GM15510 (cell line): ENCODE measurements around the gene ARHGAP15.

Experiments
- POLR2A ChIP-seq: IDR thresholded peaks from 3 replicates; pipeline ENCODE4 v1.6.1; 2011; ENCODE audit warnings: borderline replicate concordance; ENCODE audit not compliant: insufficient read length; ENCODE audit errors: extremely low read depth

ARHGAP15 gene

DNA sequence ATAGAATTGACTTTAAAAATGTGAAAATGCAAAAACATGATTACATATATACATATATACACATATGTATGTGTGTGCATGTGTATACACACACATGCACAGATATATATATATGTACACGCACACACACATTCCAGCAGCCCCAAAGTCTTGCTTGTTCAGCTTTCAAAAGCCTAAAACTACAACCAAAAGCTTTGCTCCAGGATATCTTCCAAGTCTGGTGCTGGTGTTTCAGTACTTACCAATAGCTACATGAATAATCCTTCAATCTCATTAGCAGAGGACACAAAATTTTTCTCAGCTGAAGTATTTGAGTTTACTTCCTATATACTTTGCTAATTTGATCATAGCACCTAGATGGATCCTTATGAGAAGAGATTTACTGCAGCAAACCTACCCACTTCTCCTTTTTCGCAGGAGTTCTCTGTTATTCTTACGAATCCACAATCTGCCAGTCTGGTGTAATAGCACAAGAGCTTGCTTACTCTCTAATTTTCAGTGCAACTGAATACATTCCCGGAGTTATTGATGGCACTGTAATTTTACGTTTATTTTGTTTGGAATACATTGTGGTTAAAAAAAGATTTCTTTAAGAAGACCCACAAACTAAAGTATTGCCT, 553.3 kb downstream of the ARHGAP15 start:
- TF ChIP-seq POLR2A = no peak

DNA sequence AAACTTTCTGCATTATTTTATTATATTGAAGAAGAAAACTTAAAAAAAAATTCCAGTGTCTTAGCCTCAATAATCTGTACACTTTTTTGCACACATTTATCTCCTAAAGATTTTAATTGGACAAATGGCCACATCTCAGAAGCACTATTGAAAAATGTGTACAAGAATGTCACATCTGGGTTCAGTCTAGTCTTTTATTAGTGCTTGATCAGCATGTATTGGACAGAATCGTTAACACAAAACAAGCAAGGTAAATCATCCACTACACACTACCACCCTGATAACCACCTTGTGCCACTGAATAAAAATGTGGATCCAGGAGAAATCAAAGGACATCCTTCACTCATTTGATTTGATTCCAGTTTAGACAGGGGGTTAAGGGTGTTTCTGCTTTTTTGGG, 554.8 kb downstream of the ARHGAP15 start:
- TF ChIP-seq POLR2A = no peak

DNA sequence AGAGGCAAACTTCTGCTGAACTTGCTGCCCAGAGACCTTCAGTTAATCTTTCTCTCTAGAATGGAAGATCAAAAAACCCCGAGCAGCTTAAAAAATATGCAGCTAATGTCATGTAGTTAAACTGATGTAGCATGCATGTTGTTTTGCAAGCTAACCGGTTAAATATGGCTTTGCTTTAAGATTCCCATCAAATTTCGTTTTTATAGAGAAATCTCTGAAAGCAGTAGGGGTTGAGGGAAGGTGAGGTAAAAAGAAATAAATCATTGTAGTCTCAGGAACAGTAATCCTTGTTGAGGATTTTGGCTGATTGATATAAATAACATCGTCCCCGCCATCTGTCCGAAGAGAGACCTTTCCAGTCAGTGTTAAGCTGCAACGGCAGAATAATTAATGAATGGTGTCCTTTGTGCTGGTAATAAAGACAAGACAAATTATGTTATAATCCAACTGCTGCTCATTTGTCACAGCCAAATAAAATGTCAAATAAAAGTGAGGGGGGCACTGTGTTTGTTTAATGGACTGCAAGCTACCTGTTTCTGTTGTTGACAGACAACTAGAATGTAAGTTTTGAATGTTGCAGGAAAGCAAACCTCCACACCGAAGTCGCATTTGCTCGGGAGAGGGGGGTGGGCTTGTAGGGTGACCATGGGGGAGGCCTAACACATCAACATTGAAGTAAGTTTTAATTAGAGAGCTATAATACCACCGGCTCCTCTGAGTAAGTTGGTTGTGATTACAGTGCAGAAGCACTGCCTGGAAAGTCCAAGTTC, 555.5 kb downstream of the ARHGAP15 start:
- TF ChIP-seq POLR2A = no peak

DNA sequence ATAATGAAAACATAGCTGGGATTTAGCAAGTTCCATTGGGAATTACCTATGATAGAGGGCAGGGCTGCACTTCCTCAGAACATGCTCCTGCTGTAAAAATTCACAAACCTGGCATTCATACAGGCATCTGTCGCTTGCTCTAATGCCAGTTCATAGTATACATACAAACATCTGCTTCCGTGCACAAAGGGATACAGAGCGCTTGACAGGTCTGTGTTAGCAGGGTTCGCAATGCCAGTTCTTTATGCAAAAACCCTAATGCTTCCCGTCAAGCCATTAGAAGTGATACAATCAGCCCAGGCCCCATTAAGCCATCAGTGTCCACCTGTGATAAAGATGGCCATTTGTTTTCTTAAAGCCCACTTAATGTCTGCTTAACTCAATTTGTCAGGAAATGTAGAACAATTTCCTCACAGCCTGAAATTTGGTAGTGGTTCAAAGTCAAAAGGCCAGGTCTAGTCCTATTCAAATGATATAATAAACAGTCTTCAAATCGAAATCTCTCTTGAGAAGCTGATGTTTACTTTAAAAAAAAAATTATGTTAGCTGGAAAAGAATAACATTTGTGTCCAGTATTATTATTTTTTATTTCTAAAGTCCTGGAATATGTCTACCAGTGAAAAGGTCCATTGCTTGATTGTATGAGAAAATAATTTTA, 556.3 kb downstream of the ARHGAP15 start:
- no peak for TF ChIP-seq POLR2A

DNA sequence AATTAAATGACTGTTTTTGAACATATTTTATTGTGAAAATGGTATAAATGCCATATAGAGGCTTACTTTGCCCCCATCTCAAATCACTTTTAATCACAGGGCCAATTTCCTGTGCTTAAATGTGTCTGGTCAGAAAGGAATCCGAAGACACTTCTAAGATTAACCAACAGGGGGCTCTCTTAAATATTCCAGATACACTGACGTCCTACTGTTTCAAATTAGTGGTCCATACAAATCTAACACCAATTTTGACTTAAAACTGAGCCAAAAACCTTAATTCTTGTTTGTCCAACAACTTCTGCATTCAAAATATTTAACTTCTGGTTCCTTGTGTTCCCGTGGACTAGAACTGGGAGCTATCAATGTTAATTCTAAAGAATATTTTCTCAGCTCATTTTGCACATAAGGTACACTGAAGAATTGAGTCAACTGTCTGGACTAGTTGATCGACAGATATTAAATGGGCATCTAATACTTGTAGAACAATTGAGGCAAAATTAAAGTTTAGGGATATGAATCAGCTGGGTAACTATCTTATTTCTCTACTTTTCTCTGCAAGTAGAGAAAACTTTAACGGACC, 557.5 kb downstream of the ARHGAP15 start:
- TF ChIP-seq POLR2A = no peak

DNA sequence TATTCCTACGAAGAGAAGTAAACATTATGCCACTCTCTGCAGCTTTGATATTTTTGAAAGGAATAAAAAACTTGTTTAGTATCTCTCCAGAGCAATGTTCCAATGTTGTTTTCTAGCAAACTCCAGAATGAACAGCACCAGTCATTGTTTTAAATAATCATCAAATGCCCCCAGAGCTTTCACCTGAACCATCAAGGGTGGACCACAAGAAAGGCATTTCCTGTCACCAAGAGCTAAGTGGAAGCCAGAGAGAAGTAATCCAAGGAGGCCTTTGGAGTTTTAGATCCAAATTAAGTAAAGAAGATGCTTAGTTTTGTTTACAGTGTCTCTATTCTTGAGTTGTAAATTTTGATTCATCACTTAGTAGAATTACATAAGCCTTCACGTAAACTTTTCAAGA, 559.0 kb downstream of the ARHGAP15 start:
- TF ChIP-seq POLR2A = no peak

DNA sequence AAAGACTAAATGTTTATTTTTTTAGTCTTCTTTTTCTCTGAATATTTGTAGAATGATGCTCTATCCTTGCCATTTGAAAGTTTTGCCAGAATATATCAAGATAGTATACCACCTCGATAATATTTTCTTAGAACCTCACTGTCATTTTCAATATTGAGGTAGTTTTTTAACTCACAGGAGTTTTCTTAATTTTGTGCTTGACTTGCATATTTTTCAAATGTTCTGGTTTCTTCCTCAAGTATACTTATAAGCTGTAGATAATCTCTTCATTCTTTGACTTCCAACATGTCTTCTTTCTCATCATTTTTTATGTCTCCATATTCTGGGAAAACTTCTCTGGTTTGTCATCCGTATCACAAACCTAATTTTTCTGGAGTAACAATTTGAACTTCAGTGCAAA, 559.6 kb downstream of the ARHGAP15 start:
- no peak for TF ChIP-seq POLR2A

DNA sequence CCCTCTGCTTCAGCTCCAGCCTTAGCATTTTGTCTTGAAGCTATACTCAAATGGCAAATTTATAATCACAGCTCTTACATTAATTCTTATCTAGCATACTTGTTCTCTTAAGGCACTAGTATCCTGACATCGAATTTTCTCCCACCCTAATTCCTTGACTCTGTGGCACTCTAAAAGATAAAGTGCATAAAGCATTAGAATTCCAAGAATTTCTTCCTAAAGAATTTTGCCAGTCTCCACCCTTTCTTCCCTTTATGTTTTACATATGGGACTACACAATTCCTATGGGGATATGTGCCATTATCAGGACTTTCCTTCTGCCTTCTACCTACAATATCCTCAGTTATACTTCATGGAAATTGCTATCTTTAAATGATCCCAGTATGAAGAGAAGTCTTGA, 560.3 kb downstream of the ARHGAP15 start:
- TF ChIP-seq POLR2A = no peak

DNA sequence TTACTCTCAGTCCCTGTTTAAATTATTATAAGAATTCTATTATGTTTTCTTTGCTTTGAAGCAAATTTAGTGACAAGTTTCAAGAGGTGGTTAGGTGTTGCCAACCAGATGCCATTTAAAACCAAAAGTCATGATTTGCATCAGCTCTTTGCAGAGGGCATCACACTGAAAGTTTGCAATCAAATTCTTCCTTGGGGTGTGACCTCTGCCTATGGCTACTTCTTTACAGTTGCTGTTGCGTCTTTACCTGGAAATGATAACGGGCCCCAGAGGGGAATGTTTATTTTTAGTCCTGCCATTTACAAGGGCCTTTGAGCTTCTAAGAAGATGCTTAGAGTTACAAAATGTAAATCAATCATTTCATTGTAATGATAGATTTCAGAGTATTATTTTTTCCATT, 561.0 kb downstream of the ARHGAP15 start:
- no peak for TF ChIP-seq POLR2A

DNA sequence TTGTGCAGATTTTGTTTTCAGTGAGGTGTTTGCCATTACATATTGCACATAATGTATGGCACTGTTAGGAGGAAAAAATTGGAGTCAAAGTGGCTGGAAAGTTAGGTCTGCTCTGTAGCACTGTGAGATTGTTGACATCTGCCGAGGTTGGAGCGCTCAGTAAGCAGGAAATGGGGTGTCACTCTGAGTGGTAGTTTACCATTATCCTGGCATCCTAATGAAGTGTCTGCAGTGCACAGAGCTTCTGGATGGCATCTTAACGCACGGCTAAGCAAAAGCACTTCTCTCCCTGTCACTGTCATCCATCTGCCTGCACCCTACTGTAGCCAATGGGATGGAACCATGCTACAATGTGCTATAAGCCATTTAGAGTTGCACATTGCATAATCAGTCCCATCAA, 561.9 kb downstream of the ARHGAP15 start:
- no peak for TF ChIP-seq POLR2A

DNA sequence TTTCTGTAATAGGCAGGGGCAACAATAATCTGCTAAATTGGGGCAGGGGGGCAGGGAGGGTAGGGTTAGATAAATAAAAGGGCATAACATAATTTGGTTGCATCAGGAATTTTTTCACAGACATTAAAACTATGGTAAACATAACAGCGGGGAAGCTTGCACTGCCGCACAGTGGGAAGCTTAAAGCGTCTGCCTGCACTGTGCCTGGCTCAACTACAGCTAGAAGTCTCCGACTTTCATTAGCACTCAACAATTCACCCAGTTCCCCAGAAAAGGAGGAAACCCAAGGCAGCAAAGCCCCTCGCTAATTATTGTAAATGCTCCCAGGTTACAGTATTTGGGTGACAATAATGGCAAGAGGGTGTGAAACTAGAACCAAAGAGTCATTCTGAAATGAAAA, 562.9 kb downstream of the ARHGAP15 start:
- no peak for TF ChIP-seq POLR2A

DNA sequence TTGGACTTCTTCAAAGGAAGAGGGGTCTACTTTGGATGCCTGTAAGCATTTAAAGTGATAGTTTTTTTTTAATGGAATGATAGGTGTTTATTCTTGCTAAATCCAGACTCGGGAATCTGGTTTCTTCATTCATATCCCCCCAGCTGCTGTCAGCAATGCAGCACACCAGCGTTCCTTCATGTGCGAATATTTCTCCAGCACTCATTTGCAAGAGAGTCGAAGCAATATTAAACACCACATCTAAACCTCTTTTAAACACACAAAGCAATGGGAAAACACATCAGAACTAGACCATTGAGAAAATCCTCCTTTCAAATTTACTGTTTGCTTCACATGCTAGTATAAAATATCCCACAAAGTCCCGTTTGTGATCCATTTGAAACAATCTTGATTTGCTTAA, 563.7 kb downstream of the ARHGAP15 start:
- TF ChIP-seq POLR2A = no peak

DNA sequence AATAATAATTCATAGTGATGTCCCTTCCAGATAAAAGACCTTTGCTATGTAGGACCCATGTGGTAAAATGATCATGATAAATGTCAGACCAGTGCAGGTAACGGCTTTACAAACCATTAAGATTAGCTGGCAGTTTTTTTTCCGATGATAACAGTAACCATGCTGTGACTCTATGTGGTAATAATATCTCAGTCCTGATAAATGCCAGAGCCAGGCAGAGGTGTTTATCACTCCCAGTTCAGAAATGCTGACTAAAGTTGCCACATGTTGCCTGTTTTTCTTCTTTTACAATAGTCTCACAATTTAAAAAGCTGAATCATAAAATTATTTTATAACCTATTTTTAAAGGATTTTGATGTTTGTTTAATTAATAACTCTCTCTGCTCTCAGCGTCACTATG, 565.1 kb downstream of the ARHGAP15 start:
- TF ChIP-seq POLR2A = no peak

DNA sequence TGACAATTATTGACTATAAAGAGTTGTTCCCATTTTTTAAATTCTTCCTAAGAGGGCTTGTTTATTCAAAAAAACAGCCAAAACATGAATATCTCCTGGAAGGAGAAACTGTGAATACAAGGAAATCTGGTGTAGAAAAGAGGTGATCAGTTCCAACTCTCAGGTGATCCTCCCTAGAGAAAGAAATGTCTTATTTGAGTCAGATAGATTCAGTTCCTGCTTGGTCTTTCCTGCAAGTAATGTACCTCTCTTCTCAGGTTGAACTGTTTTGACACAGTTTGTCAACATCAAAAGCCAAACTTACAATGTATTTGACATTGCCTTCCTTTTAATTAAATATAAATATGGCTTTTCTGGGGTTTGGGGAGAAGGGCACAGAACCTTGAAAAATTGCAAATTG, 567.4 kb downstream of the ARHGAP15 start:
- TF ChIP-seq POLR2A = no peak

DNA sequence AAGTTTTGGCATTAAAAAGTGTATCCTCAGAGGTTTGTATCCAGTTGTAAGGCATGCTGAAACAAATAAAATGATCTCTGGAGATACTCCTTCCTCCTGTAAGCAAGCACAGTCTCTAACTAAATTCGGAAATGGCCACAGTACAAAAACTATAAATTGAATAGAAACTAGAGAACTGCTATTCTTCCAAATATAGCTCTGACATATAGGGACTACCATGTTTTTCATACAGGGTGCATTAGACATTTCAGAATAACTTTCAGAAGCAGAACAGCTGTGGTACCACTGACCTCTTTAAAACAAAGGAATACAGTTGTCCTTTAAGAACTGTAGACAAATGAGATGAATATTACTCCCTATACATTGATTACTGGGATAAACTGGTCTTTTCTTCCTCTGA, 568.5 kb downstream of the ARHGAP15 start:
- TF ChIP-seq POLR2A = no peak
